Small intestine (tissue), 7 donors: ENCODE data around the gene SUN2. TPM values are rescaled to one million over a fixed set of nuclear protein-coding genes. Genes with fewer than 3 reads are reported as not detected.
A peak's percentile ranks its signal among the peaks of the same experiment; 100 is the strongest.

ENCODE experiments used
- DNase-seq, 2 donors: peaks; one replicate each; pipeline versions ENCODE4 v3.0.0 to v3.0.0-alpha.2; 2013
- FAIRE-seq: peaks from 2 replicates; lab custom pipeline; 2012; peaks lifted over from hg19 to GRCh38; lab: Jason Lieb, UNC
- H3K27ac ChIP-seq, 3 donors: one replicate each; pipeline ENCODE4 v1.5.1; 2013; ENCODE audit warnings: low read length in 2 of 3, mild to moderate bottlenecking in 2 of 3, control low read depth in 1 of 3, inconsistent platforms in 1 of 3, low read depth in 1 of 3, moderate library complexity in 1 of 3
- H3K27me3 ChIP-seq, 3 donors: one replicate each; pipeline ENCODE4 v1.6.1; 2013; ENCODE audit warnings: low read length in 3 of 3, inconsistent platforms in 1 of 3; ENCODE audit not compliant: control insufficient read depth in 3 of 3, insufficient read depth in 3 of 3
- H3K36me3 ChIP-seq, 3 donors: one replicate each; pipeline ENCODE4 v1.6.1; 2013; ENCODE audit warnings: low read length in 3 of 3, inconsistent platforms in 1 of 3, low read depth in 1 of 3, mild to moderate bottlenecking in 1 of 3, moderate library complexity in 1 of 3; ENCODE audit not compliant: control insufficient read depth in 3 of 3, insufficient read depth in 2 of 3
- H3K4me1 ChIP-seq, 3 donors: one replicate each; pipeline ENCODE4 v1.6.1; 2013; ENCODE audit warnings: low read length in 2 of 3, inconsistent platforms in 1 of 3, low read depth in 1 of 3, mild to moderate bottlenecking in 1 of 3, moderate library complexity in 1 of 3; ENCODE audit not compliant: control insufficient read depth in 3 of 3, insufficient read depth in 2 of 3
- H3K4me3 ChIP-seq, 3 donors: one replicate each; pipeline ENCODE4 v1.5.1; 2013; ENCODE audit warnings: low read length in 3 of 3, control low read depth in 1 of 3, inconsistent platforms in 1 of 3, low read depth in 1 of 3, mild to moderate bottlenecking in 1 of 3, moderate library complexity in 1 of 3
- H3K9me3 ChIP-seq, 2 donors: one replicate each; pipeline ENCODE4 v1.6.1; 2013; ENCODE audit warnings: low read depth in 1 of 2, low read length in 1 of 2; ENCODE audit not compliant: control insufficient read depth in 2 of 2, insufficient read depth in 1 of 2
- WGBS, 3 donors: extraction: QIAGEN DNeasy Blood & Tissue Kit; methylation state at CpG; one replicate each; pipeline ENCODE4 v1.1.7; 2013; 5-methylcytosine and 5-hydroxymethylcytosine counted together
- polyA plus RNA-seq, 4 donors: library from polyadenylated mRNA; stranded (reverse) in 3 of 4; unstranded in 1 of 4; fragments of 200-250 nt in 3 of 4; fragments of 120-200 nt in 1 of 4; gene quantifications; one replicate each; pipeline versions ENCODE4 v1.2.1 to v1.2.3, GENCODE V29; 2013
- donor health status: healthy with polysubstance abuse.
- donor health status: control.
- donor health status: control.
- donor health status: Bipolar disorder and iron deficiency.
- donor health status: healthy.

Gene SUN2
- polyA plus RNA-seq, 4 donors, result 19.0 to 94.2 (median 43.4) TPM

DNA sequence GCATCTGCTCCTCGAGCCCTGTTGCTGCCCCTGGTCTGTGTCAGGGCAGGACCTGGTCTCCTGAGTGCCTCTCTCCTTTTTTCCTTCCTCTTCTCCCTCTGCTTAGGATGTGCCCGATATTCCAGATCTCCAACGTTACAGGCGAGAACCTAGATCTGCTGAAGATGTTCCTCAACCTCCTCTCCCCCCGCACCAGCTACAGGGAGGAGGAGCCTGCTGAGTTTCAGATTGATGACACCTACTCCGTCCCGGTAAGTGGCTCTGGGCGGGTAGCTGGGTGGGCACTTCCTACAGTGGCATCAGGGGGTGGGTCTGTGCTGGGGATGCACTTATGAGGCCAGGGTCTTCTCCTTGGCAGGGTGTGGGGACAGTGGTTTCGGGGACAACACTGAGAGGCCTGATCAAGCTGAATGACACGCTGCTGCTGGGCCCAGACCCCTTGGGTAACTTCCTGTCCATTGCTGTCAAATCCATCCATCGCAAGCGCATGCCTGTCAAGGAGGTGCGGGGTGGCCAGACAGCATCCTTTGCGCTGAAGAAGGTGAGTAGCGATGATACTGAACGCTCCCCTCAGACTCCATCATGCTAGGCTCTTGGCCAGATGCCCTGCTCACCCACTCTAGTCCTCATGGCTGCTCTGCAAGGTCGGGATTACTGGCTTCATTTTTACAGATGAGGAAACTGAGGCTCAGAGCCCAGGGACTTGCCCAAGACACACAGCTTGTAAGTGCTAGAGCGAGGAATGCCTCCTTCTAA lies 29.7 kb downstream of the SUN2 start:
- peaks cover 41 to 87% (median 46%) of the 10 kb centered on the region in 3 donors for H3K36me3 ChIP-seq
- H3K4me3 ChIP-seq, result no peak overlapping the region
- WGBS, 3 donors, result 86 to 94% (median 94%) methylated on average over 18 of the region's 18 CpGs
- H3K9me3 ChIP-seq, result no peaks in the 10 kb centered on the region
- H3K4me1 ChIP-seq, result no peaks in the 10 kb centered on the region
- FAIRE-seq (no peak), DNase-seq (no peak)
- H3K27me3 ChIP-seq, result no peaks in the 10 kb centered on the region
- H3K27ac ChIP-seq, result no peak overlapping the region

- no peaks in the 10 kb centered on the region for H3K27me3 ChIP-seq
- H3K27ac ChIP-seq, result no peak overlapping the region
- no peaks in the 10 kb centered on the region for H3K4me1 ChIP-seq
- H3K4me3 ChIP-seq, result no peak overlapping the region
- WGBS, 3 donors, result 64 to 74% (median 64%) methylated on average over 3 of the region's 3 CpGs
- FAIRE-seq (no peak), DNase-seq (peak in 1 of 2 donors; percentile 40)
- no peaks in the 10 kb centered on the region for H3K9me3 ChIP-seq
- H3K36me3 ChIP-seq, result peaks cover 39 to 82% (median 46%) of the 10 kb centered on the region in 3 donors
Observed at GRCh38 chr22:38724926-38725571, 30.7 kb downstream of the SUN2 start.

DNA sequence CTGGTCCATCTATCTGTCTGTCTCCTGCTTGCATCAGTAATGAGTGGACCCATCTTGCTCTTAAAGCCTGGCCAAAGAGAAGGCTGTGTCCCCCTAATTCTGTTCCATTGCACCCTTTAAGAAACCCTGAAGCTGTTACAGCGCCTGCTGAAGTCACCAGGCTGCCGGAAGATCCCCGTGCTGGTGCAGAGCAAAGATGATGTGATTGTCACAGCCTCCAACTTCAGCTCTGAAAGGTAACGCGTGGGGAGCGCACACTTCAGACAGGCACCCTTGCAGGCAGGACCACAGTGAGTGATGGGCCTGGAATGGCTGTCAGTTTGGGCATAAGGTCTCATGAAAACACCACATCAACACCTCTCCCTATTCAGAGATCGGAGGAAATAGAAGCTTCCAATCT lies 31.6 kb downstream of the SUN2 start:
- Histone ChIP-seq H3K9me3 (no peaks in the 10 kb centered on the region), H3K4me3 (no peak overlapping the region), H3K27me3 (no peaks in the 10 kb centered on the region), H3K36me3 (peaks cover 34 to 76% (median 42%) of the 10 kb centered on the region in 3 donors), H3K4me1 (no peaks in the 10 kb centered on the region), H3K27ac (no peak overlapping the region)
- FAIRE-seq (no peak), DNase-seq (no peak)
- 96 to 98% (median 96%) methylated on average over 7 of the region's 7 CpGs for WGBS, 3 donors

DNA sequence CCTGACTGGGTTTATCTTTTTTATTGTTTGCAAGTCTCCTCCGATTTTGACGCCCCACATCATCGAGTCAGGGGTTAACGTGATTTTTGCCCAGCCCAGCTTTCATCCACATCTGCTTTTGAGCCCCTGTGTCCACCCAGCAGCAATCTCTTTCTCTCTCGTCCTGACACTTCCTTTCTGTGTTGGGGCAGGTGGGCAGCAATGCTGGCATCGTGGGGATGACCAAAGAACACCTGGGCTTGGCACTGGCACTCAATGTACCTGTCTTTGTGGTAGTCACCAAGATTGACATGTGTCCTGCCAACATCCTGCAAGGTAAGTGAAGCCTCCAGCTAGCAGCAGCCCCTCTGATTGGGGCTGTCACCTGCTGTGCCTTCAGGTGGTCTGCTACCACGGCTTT lies 34.2 kb downstream of the SUN2 start:
- peaks cover 0 to 4% (median 0%) of the 10 kb centered on the region in 3 donors for H3K4me1 ChIP-seq
- peaks cover 16 to 69% (median 31%) of the 10 kb centered on the region in 3 donors for H3K36me3 ChIP-seq
- FAIRE-seq (no peak), DNase-seq (no peak)
- H3K9me3 ChIP-seq, result no peaks in the 10 kb centered on the region
- H3K27ac ChIP-seq, result no peak overlapping the region
- 80 to 93% (median 89%) methylated on average over 7 of the region's 7 CpGs for WGBS, 3 donors
- no peak overlapping the region for H3K4me3 ChIP-seq
- no peaks in the 10 kb centered on the region for H3K27me3 ChIP-seq

GRCh38 chr22:38720350-38720749 lies 35.4 kb downstream of the SUN2 start:
- no peaks in the 10 kb centered on the region for H3K9me3 ChIP-seq
- FAIRE-seq (no peak), DNase-seq (no peak)
- no peaks in the 10 kb centered on the region for H3K27me3 ChIP-seq
- H3K27ac ChIP-seq, result no peak overlapping the region
- H3K4me1 ChIP-seq, result peaks cover 0 to 4% (median 0%) of the 10 kb centered on the region in 3 donors
- 88 to 95% (median 95%) methylated on average over 3 of the region's 3 CpGs for WGBS, 3 donors
- H3K36me3 ChIP-seq, result peaks cover 9 to 69% (median 26%) of the 10 kb centered on the region in 3 donors
- no peak overlapping the region for H3K4me3 ChIP-seq

GRCh38 chr22:38719196-38719595 lies 36.6 kb downstream of the SUN2 start:
- no peaks in the 10 kb centered on the region for H3K9me3 ChIP-seq
- H3K27me3 ChIP-seq, result no peaks in the 10 kb centered on the region
- no peak overlapping the region for H3K4me3 ChIP-seq
- DNase-seq (no peak), FAIRE-seq (no peak)
- 90 to 93% (median 92%) methylated on average over 6 of the region's 6 CpGs for WGBS, 3 donors
- peaks cover 9 to 64% (median 22%) of the 10 kb centered on the region in 3 donors for H3K36me3 ChIP-seq
- peaks cover 0 to 4% (median 0%) of the 10 kb centered on the region in 3 donors for H3K4me1 ChIP-seq
- H3K27ac ChIP-seq, result no peak overlapping the region

- peaks cover 0 to 4% (median 0%) of the 10 kb centered on the region in 3 donors for H3K4me1 ChIP-seq
- peaks cover 7 to 60% (median 21%) of the 10 kb centered on the region in 3 donors for H3K36me3 ChIP-seq
- WGBS, 3 donors, result 26 to 41% (median 34%) methylated on average over 6 of the region's 6 CpGs
- peak; percentile 83 to 87 for DNase-seq
- peak overlapping the region in 1 of 3 donors; percentile 4 for H3K27ac ChIP-seq
- H3K4me3 ChIP-seq, result no peak overlapping the region
- FAIRE-seq, result no peak
- no peaks in the 10 kb centered on the region for H3K27me3 ChIP-seq
- no peaks in the 10 kb centered on the region for H3K9me3 ChIP-seq
Observed at GRCh38 chr22:38718414-38718813, 37.4 kb downstream of the SUN2 start.

DNA sequence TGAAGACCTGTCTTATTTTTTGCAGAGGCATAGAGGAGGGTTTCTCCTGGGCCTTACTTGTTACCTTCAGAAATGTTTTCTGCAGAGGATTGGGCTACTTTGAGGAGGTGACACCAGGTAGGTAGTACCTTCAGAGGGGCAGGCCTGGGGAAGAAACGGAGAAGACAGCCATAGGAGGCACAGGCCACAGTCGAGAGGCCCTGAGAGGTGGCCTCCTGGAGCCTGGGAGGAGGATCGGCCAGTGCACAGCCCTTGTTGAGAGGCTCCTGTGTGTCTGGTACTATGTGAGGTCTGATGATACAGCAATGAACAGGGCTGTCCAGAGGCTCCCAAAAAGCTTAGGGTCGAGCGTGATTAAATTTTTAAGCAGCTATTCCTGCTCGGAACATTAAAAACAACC lies 38.6 kb downstream of the SUN2 start:
- Histone ChIP-seq H3K36me3 (peaks cover 3 to 64% (median 23%) of the 10 kb centered on the region in 3 donors), H3K9me3 (no peaks in the 10 kb centered on the region), H3K4me1 (peaks cover 0 to 4% (median 0%) of the 10 kb centered on the region in 3 donors), H3K27ac (no peak overlapping the region), H3K4me3 (no peak overlapping the region), H3K27me3 (no peaks in the 10 kb centered on the region)
- WGBS, 3 donors, result 88 to 93% (median 90%) methylated on average over 6 of the region's 6 CpGs
- DNase-seq (no peak), FAIRE-seq (no peak)
